ENCODE results near the gene CDCA7L. TPM values are rescaled to one million over a fixed set of nuclear protein-coding genes. Genes with fewer than 3 reads are reported as not detected.

Gene CDCA7L
- total RNA-seq, 4 donors from 2014 or later, result 12.6 to 61.7 (median 18.5) TPM

- no peaks in the 10 kb centered on the region for H3K27me3 ChIP-seq
- no peaks in the 10 kb centered on the region for H3K36me3 ChIP-seq
- H3K9me3 ChIP-seq, result no peaks in the 10 kb centered on the region
- H3K27ac ChIP-seq, result no peak overlapping the region
- intact Hi-C loops (cut with DNase I; ENCODE audit: low total_unique reads), result no loop called here
- TF ChIP-seq CTCF (IDR thresholded peaks at IDR 0.05) (no peak), POLR2A (IDR thresholded peaks at IDR 0.05) (no peak)
- H3K4me3 ChIP-seq, result no peak overlapping the region
- H3K4me1 ChIP-seq, result no peaks in the 10 kb centered on the region
- DNase-seq, result no peak
Measured at GRCh38 chr7:21903020-21903786, 42.5 kb downstream of the CDCA7L start.

- Histone ChIP-seq H3K27ac (no peak overlapping the region), H3K27me3 (no peaks in the 10 kb centered on the region), H3K9me3 (no peaks in the 10 kb centered on the region), H3K36me3 (no peaks in the 10 kb centered on the region), H3K4me1 (no peaks in the 10 kb centered on the region), H3K4me3 (no peak overlapping the region)
- no peak for DNase-seq
- intact Hi-C loops (cut with DNase I; ENCODE audit: low total_unique reads), result no loop called here
- TF ChIP-seq CTCF (IDR thresholded peaks at IDR 0.05) (no peak), POLR2A (IDR thresholded peaks at IDR 0.05) (no peak)
Measured at GRCh38 chr7:21902240-21902639, 43.5 kb downstream of the CDCA7L start.

GRCh38 chr7:21898265-21898930, 47.3 kb downstream of the CDCA7L start:
- H3K4me3 ChIP-seq, result no peak overlapping the region
- no peaks in the 10 kb centered on the region for H3K36me3 ChIP-seq
- intact Hi-C loops (cut with DNase I; ENCODE audit: low total_unique reads), result no loop called here
- DNase-seq, result no peak
- H3K4me1 ChIP-seq, result no peaks in the 10 kb centered on the region
- H3K27me3 ChIP-seq, result no peaks in the 10 kb centered on the region
- no peaks in the 10 kb centered on the region for H3K9me3 ChIP-seq
- no peak overlapping the region for H3K27ac ChIP-seq
- TF ChIP-seq POLR2A (IDR thresholded peaks at IDR 0.05) (no peak), CTCF (IDR thresholded peaks at IDR 0.05) (no peak)

GRCh38 chr7:21893401-21893800, 52.3 kb downstream of the CDCA7L start:
- no peak overlapping the region for H3K4me3 ChIP-seq
- no peak overlapping the region for H3K27ac ChIP-seq
- TF ChIP-seq CTCF (IDR thresholded peaks at IDR 0.05), result no peak
- TF ChIP-seq POLR2A (IDR thresholded peaks at IDR 0.05), result no peak
- no peaks in the 10 kb centered on the region for H3K9me3 ChIP-seq
- intact Hi-C loops (cut with DNase I; ENCODE audit: low total_unique reads), result no loop called here
- H3K27me3 ChIP-seq, result no peaks in the 10 kb centered on the region
- H3K4me1 ChIP-seq, result no peaks in the 10 kb centered on the region
- no peaks in the 10 kb centered on the region for H3K36me3 ChIP-seq
- no peak for DNase-seq

GRCh38 chr7:21891291-21891690, 54.4 kb downstream of the CDCA7L start:
- Histone ChIP-seq H3K36me3 (no peaks in the 10 kb centered on the region), H3K4me1 (no peaks in the 10 kb centered on the region), H3K4me3 (no peak overlapping the region), H3K9me3 (no peaks in the 10 kb centered on the region), H3K27ac (no peak overlapping the region), H3K27me3 (no peaks in the 10 kb centered on the region)
- TF ChIP-seq CTCF (IDR thresholded peaks at IDR 0.05) (no peak), POLR2A (IDR thresholded peaks at IDR 0.05) (no peak)
- intact Hi-C loops (cut with DNase I; ENCODE audit: low total_unique reads), result no loop called here
- no peak for DNase-seq
